Measurements from ENCODE around the gene TAF5.
"Not testable (repeated sequence)": the region's sequence is repeated elsewhere in the genome, so short reads cannot be mapped to it uniquely, and the experiment has no call there.

GRCh38 chr10:103417148-103417469 lies 49.3 kb downstream of the TAF5 start:
- TF ChIP-seq, protein P1, sequence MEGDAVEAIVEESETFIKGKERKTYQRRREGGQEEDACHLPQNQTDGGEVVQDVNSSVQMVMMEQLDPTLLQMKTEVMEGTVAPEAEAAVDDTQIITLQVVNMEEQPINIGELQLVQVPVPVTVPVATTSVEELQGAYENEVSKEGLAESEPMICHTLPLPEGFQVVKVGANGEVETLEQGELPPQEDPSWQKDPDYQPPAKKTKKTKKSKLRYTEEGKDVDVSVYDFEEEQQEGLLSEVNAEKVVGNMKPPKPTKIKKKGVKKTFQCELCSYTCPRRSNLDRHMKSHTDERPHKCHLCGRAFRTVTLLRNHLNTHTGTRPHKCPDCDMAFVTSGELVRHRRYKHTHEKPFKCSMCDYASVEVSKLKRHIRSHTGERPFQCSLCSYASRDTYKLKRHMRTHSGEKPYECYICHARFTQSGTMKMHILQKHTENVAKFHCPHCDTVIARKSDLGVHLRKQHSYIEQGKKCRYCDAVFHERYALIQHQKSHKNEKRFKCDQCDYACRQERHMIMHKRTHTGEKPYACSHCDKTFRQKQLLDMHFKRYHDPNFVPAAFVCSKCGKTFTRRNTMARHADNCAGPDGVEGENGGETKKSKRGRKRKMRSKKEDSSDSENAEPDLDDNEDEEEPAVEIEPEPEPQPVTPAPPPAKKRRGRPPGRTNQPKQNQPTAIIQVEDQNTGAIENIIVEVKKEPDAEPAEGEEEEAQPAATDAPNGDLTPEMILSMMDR (IDR thresholded peaks at IDR 0.05), result peak; percentile 50
- not testable (repeated sequence) for TF ChIP-seq EZH2 (IDR thresholded peaks at IDR 0.05; ENCODE audit: borderline replicate concordance, insufficient read depth, low read depth, low read length, poor library complexity, severe bottlenecking)
